Hepatocyte (in vitro differentiated cells): ENCODE data around the gene ELOVL3.

Experiments used
- CTCF ChIP-seq: fragments of 200-600 bp; sonication (generic); IDR thresholded peaks from 2 replicates; pipeline ENCODE4 v1.5.1; 2016; ENCODE audit warnings: antibody characterized with exemption, mild to moderate bottlenecking; ENCODE audit not compliant: poor library complexity
- EZH2phosphoT487 ChIP-seq: fragments of 200-600 bp; sonication (generic); IDR thresholded peaks from one replicate; pipeline ENCODE4 v1.6.1; 2018; ENCODE audit warnings: antibody characterized with exemption, mild to moderate bottlenecking, low read depth, moderate library complexity; ENCODE audit not compliant: unreplicated experiment, severe bottlenecking

DNA sequence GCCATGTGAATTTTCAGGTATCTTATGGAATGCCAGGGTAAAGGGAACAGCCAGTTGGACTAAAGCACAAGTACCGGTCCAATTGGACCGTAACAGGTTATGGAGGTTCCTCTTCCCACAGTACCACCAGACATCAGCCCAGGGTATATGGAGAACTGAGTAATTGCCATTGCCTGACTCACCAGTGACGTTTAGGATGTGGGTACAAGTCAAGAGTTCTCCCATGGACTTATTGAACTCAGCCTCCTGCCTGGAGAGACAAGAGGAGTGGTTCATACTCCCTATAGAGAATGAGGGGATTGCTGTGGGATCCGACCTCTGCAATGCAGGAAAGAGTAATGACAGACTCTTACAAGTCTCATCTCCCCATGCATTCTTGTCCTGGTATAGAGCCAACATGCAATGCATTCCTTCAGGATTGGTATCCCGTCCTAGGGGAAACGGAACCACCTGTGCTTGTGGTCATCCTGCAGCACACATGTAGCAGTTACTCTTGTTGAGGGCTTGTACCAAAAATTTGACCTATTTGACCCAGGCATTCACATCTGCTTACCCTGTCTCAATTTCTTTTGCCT is 30.7 kb upstream of the ELOVL3 start:
- TF ChIP-seq CTCF (no peak), EZH2phosphoT487 (no peak)
